Lung (tissue), 12 donors: Measurements from ENCODE around the gene SAG. TPM values are rescaled to one million over a fixed set of nuclear protein-coding genes. Genes with fewer than 3 reads are reported as not detected.

Experiments used
- ATAC-seq: fragments of 200-7000 bp; cut with Tn5 transposase; one replicate; pipeline ENCODE4 v1.9.1; 2020; ENCODE audit warnings: moderate number of reproducible peaks; ENCODE audit not compliant: insufficient read depth, low FRiP score
- DNase-seq, 3 donors: peaks; one replicate each; pipeline ENCODE4 v3.0.0-alpha.2; 2013 to 2017
- H3K27ac ChIP-seq, 2 donors: one replicate each; pipeline ENCODE4 v1.5.1; 2013; ENCODE audit warnings: mild to moderate bottlenecking in 2 of 2, moderate library complexity in 2 of 2, control low read depth in 1 of 2, inconsistent platforms in 1 of 2, low read depth in 1 of 2, low read length in 1 of 2
- H3K27me3 ChIP-seq, 3 donors: one replicate each; pipeline ENCODE4 v1.5.1; 2013; ENCODE audit warnings: low read length in 2 of 3; ENCODE audit not compliant: control insufficient read depth in 3 of 3, insufficient read depth in 3 of 3
- H3K36me3 ChIP-seq, 4 donors: one replicate each; pipeline ENCODE4 v1.5.1; 2013; ENCODE audit warnings: low read length in 4 of 4, mild to moderate bottlenecking in 1 of 4, moderate library complexity in 1 of 4; ENCODE audit not compliant: control insufficient read depth in 4 of 4, insufficient read depth in 4 of 4
- H3K4me1 ChIP-seq, 5 donors: one replicate each; pipeline ENCODE4 v1.5.1; 2013; ENCODE audit warnings: low read length in 5 of 5, mild to moderate bottlenecking in 2 of 5, moderate library complexity in 1 of 5; ENCODE audit not compliant: control insufficient read depth in 5 of 5, insufficient read depth in 5 of 5
- H3K4me3 ChIP-seq: one replicate; pipeline ENCODE4 v1.5.1; 2013; ENCODE audit warnings: mild to moderate bottlenecking, control low read depth, moderate library complexity
- H3K9ac ChIP-seq, 2 donors: one replicate each; pipeline ENCODE4 v1.5.1; 2013; ENCODE audit warnings: low read length in 2 of 2, control low read depth in 1 of 2; ENCODE audit not compliant: insufficient read depth in 1 of 2
- H3K9me3 ChIP-seq, 4 donors: one replicate each; pipeline ENCODE4 v1.5.1; 2013; ENCODE audit warnings: low read length in 3 of 4, mild to moderate bottlenecking in 1 of 4, moderate library complexity in 1 of 4; ENCODE audit not compliant: control insufficient read depth in 4 of 4, insufficient read depth in 3 of 4
- CTCF ChIP-seq: IDR thresholded peaks from 2 replicates; pipeline ENCODE4 v1.5.1; 2012; ENCODE audit warnings: mild to moderate bottlenecking; ENCODE audit errors: control extremely low read depth, extremely low read depth
- WGBS, 2 donors: extraction: QIAGEN DNeasy Blood & Tissue Kit; methylation state at CpG; one replicate each; pipeline ENCODE4 v1.1.7; 2013; 5-methylcytosine and 5-hydroxymethylcytosine counted together
- polyA plus RNA-seq, 2 donors: library from polyadenylated mRNA; stranded (reverse); fragments of 200-250 nt; gene quantifications; one replicate each; pipeline ENCODE4 v1.2.1, GENCODE V29; 2013
- total RNA-seq, 2 donors: library from RNA; depleted of rRNA in 1 of 2; stranded (reverse); fragments of >200 nt in 1 of 2; gene quantifications; one replicate each; pipeline ENCODE4 v1.2.1, GENCODE V29; 2014 to 2021
- donor health status: control.
- donor health status: control.
- donor health status: Bipolar disorder and iron deficiency.
- donor health status: healthy.
- donor health status: DM: yes; HTN: yes; CAD: no.

Gene SAG
- total and polyA plus RNA-seq, 4 donors, result 0.03 to 0.46 (median 0.22) TPM; not detected in 1

DNA sequence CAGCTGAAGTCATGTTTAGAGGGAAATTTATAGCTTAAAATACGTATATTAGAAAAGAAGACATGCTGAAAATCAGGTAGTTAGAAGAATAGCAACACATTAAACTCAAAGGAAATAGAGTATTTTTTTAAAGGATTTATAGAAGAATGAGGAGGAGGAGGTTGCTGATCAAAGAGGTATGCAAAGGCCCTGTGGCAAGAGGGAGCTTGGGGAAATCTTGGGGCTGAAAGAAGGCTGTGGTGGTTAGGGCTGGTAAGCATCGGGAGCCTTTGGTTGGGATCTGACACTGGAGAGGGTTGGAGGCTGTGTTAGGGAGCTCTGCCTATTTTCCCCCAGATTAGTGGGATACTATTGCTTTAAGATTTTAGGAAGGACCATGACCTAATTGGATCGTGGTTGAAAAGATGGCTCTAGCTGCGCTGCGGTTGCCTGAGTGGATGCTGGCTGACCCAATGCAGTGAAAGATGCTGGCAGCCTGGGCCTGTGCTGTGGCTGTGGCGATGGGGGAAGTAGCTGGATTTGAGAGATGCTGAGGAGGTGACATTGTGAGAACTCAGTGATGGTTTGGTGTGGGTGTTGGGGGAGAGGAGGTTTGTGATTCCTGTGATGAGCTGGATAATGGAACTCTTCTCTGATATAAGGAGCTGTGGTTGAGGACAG, 58.4 kb downstream of the SAG start:
- DNase-seq (no peak), ATAC-seq (no peak)
- Histone ChIP-seq H3K27me3 (no peaks in the 10 kb centered on the region), H3K4me3 (no peak overlapping the region), H3K9ac (no peak overlapping the region), H3K36me3 (peaks cover 0 to 6% (median 2%) of the 10 kb centered on the region in 4 donors), H3K4me1 (no peaks in the 10 kb centered on the region), H3K9me3 (peaks cover 0 to 2% (median 0%) of the 10 kb centered on the region in 4 donors), H3K27ac (no peak overlapping the region)
- TF ChIP-seq CTCF, result no peak
- 76 to 91% methylated on average over 6 of the region's 6 CpGs for WGBS, 2 donors

- H3K27me3 ChIP-seq, result no peaks in the 10 kb centered on the region
- TF ChIP-seq CTCF, result no peak
- no peak overlapping the region for H3K9ac ChIP-seq
- ATAC-seq (no peak), DNase-seq (no peak)
- peaks cover 0 to 6% (median 2%) of the 10 kb centered on the region in 4 donors for H3K36me3 ChIP-seq
- H3K9me3 ChIP-seq, result peaks cover 0 to 2% (median 0%) of the 10 kb centered on the region in 4 donors
- 42 to 70% methylated on average over 3 of the region's 3 CpGs for WGBS, 2 donors
- H3K4me1 ChIP-seq, result no peaks in the 10 kb centered on the region
- no peak overlapping the region for H3K4me3 ChIP-seq
- no peak overlapping the region for H3K27ac ChIP-seq
Measured at GRCh38 chr2:233367586-233367985, 60.0 kb downstream of the SAG start.

DNA sequence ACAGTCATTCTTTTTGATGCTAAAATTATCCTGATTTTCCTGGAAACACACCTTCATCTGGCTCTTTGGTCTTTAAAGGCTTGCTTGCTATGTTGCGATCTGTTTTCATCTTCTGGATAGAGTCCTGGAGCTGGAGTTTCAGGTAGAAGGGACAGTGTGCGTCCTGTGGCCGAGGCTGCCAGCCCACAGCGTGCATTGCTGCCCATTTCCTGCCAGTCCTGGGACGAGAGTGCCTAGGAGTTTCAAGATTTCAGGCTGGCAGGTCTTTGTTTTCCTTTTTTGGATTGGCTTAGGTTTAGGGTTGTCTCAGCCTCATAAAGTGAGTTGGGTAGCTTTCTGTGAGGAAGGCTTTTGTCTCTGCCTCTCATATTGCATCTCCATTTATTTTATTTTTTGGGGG, 61.1 kb downstream of the SAG start:
- peaks cover 0 to 2% (median 0%) of the 10 kb centered on the region in 5 donors for H3K4me1 ChIP-seq
- no peak overlapping the region for H3K27ac ChIP-seq
- H3K9ac ChIP-seq, result no peak overlapping the region
- H3K27me3 ChIP-seq, result no peaks in the 10 kb centered on the region
- H3K36me3 ChIP-seq, result peaks cover 0 to 1% (median under 1%) of the 10 kb centered on the region in 4 donors
- DNase-seq (no peak), ATAC-seq (no peak)
- H3K9me3 ChIP-seq, result peaks cover 0 to 2% (median 0%) of the 10 kb centered on the region in 4 donors
- 55 to 58% methylated on average over 5 of the region's 5 CpGs for whole genome bisulfite sequencing, 2 donors
- H3K4me3 ChIP-seq, result no peak overlapping the region
- no peak for TF ChIP-seq CTCF
